Transverse colon (tissue), 3 donors: ENCODE data around the gene IGFBP6.

Experiments
- CTCF ChIP-seq, 5 experiments: fragments of 200-600 bp in 3 of 5; fragments of 450-650 bp in 2 of 5; sonication (generic) in 3 of 5; IDR thresholded peaks; 1 replicate in 2 of 5; 2 replicates in 3 of 5; pipeline ENCODE4 v1.5.1; 2016 to 2017; ENCODE audit warnings: antibody characterized with exemption in 5 of 5, inconsistent platforms in 3 of 5, mild to moderate bottlenecking in 2 of 5, moderate library complexity in 1 of 5
- POLR2A ChIP-seq: fragments of 450-650 bp; IDR thresholded peaks from one replicate; pipeline ENCODE4 v1.6.1; 2016; ENCODE audit warnings: antibody characterized with exemption, mild to moderate bottlenecking, moderate library complexity

GRCh38 chr12:53067993-53068770, 29.3 kb upstream of the IGFBP6 start:
- no peak for TF ChIP-seq CTCF (IDR thresholded peaks at IDR 0.05)
- no peak for TF ChIP-seq POLR2A
